Small intestine (tissue), 7 donors: Measurements from ENCODE around the gene SNRPA1. TPM values are rescaled to one million over a fixed set of nuclear protein-coding genes. Genes with fewer than 3 reads are reported as not detected.
"Not testable (repeated sequence)": the region's sequence is repeated elsewhere in the genome, so short reads cannot be mapped to it uniquely, and the experiment has no call there.

ENCODE experiments used
- DNase-seq, 2 donors: peaks; one replicate each; pipeline versions ENCODE4 v3.0.0 to v3.0.0-alpha.2; 2013
- FAIRE-seq: peaks from 2 replicates; lab custom pipeline; 2012; peaks lifted over from hg19 to GRCh38; lab: Jason Lieb, UNC
- H3K27ac ChIP-seq, 3 donors: one replicate each; pipeline ENCODE4 v1.5.1; 2013; ENCODE audit warnings: low read length in 2 of 3, mild to moderate bottlenecking in 2 of 3, control low read depth in 1 of 3, inconsistent platforms in 1 of 3, low read depth in 1 of 3, moderate library complexity in 1 of 3
- H3K27me3 ChIP-seq, 3 donors: one replicate each; pipeline ENCODE4 v1.6.1; 2013; ENCODE audit warnings: low read length in 3 of 3, inconsistent platforms in 1 of 3; ENCODE audit not compliant: control insufficient read depth in 3 of 3, insufficient read depth in 3 of 3
- H3K36me3 ChIP-seq, 3 donors: one replicate each; pipeline ENCODE4 v1.6.1; 2013; ENCODE audit warnings: low read length in 3 of 3, inconsistent platforms in 1 of 3, low read depth in 1 of 3, mild to moderate bottlenecking in 1 of 3, moderate library complexity in 1 of 3; ENCODE audit not compliant: control insufficient read depth in 3 of 3, insufficient read depth in 2 of 3
- H3K4me1 ChIP-seq, 3 donors: one replicate each; pipeline ENCODE4 v1.6.1; 2013; ENCODE audit warnings: low read length in 2 of 3, inconsistent platforms in 1 of 3, low read depth in 1 of 3, mild to moderate bottlenecking in 1 of 3, moderate library complexity in 1 of 3; ENCODE audit not compliant: control insufficient read depth in 3 of 3, insufficient read depth in 2 of 3
- H3K4me3 ChIP-seq, 3 donors: one replicate each; pipeline ENCODE4 v1.5.1; 2013; ENCODE audit warnings: low read length in 3 of 3, control low read depth in 1 of 3, inconsistent platforms in 1 of 3, low read depth in 1 of 3, mild to moderate bottlenecking in 1 of 3, moderate library complexity in 1 of 3
- H3K9me3 ChIP-seq, 2 donors: one replicate each; pipeline ENCODE4 v1.6.1; 2013; ENCODE audit warnings: low read depth in 1 of 2, low read length in 1 of 2; ENCODE audit not compliant: control insufficient read depth in 2 of 2, insufficient read depth in 1 of 2
- WGBS, 3 donors: extraction: QIAGEN DNeasy Blood & Tissue Kit; methylation state at CpG; one replicate each; pipeline ENCODE4 v1.1.7; 2013; 5-methylcytosine and 5-hydroxymethylcytosine counted together
- polyA plus RNA-seq, 4 donors: library from polyadenylated mRNA; stranded (reverse) in 3 of 4; unstranded in 1 of 4; fragments of 200-250 nt in 3 of 4; fragments of 120-200 nt in 1 of 4; gene quantifications; one replicate each; pipeline versions ENCODE4 v1.2.1 to v1.2.3, GENCODE V29; 2013
- donor health status: healthy with polysubstance abuse.
- donor health status: control.
- donor health status: control.
- donor health status: Bipolar disorder and iron deficiency.
- donor health status: healthy.

SNRPA1 gene
- polyA plus RNA-seq, 4 donors, result 62.3 to 82.7 (median 73.2) TPM

- DNase-seq, result peak in 1 of 2 donors; percentile 70
These were observed 636 bp upstream of the SNRPA1 start for GRCh38 chr15:101295607-101296161.

GRCh38 chr15:101293122-101293521 is 1.9 kb downstream of the SNRPA1 start:
- DNase-seq, result peak in 1 of 2 donors; percentile 24
- peak overlapping the region in 2 of 3 donors; percentile 71 to 85 for H3K4me3 ChIP-seq
- no peak for FAIRE-seq

More at GRCh38 chr15:101295607-101296161, 636 bp upstream of the SNRPA1 start:
- peak overlapping the region; percentile 71 to 87 (median 85) for H3K4me3 ChIP-seq
- H3K9me3 ChIP-seq, result no peaks in the 10 kb centered on the region
- WGBS, 3 donors, result 0 to 2% (median 1%) methylated on average over 20 of the region's 20 CpGs
- H3K4me1 ChIP-seq, result peaks cover 0 to 9% (median 6%) of the 10 kb centered on the region in 3 donors
- no peaks in the 10 kb centered on the region for H3K27me3 ChIP-seq
- no peak for FAIRE-seq
- H3K27ac ChIP-seq, result peak overlapping the region; percentile 88 to 99 (median 93)
- peaks cover 0 to 3% (median 0%) of the 10 kb centered on the region in 3 donors for H3K36me3 ChIP-seq

GRCh38 chr15:101288905-101289513 is 6.0 kb downstream of the SNRPA1 start:
- 63 to 76% (median 63%) methylated on average over 8 of the region's 8 CpGs for WGBS, 3 donors
- H3K4me3 ChIP-seq, result no peak overlapping the region
- FAIRE-seq (no peak), DNase-seq (peak; percentile 53 to 59)
- H3K27me3 ChIP-seq, result no peaks in the 10 kb centered on the region
- H3K4me1 ChIP-seq, result peaks cover 4 to 6% (median 4%) of the 10 kb centered on the region in 3 donors
- peaks cover 6 to 33% (median 14%) of the 10 kb centered on the region in 3 donors for H3K36me3 ChIP-seq
- no peaks in the 10 kb centered on the region for H3K9me3 ChIP-seq
- no peak overlapping the region for H3K27ac ChIP-seq

More at GRCh38 chr15:101293122-101293521, 1.9 kb downstream of the SNRPA1 start:
- Histone ChIP-seq H3K27ac (no peak overlapping the region), H3K27me3 (no peaks in the 10 kb centered on the region), H3K36me3 (peaks cover 0 to 16% (median 4%) of the 10 kb centered on the region in 3 donors), H3K9me3 (no peaks in the 10 kb centered on the region), H3K4me1 (peaks cover 4 to 9% (median 6%) of the 10 kb centered on the region in 3 donors)
- WGBS, 3 donors, result 55 to 67% (median 61%) methylated on average over 10 of the region's 10 CpGs

GRCh38 chr15:101287342-101287741 is 7.7 kb downstream of the SNRPA1 start:
- DNase-seq, H3K27ac ChIP-seq, H3K27me3 ChIP-seq, H3K9me3 ChIP-seq, H3K4me3 ChIP-seq, H3K4me1 ChIP-seq, FAIRE-seq: not testable (repeated sequence)
- H3K36me3 ChIP-seq, result peaks cover 6 to 44% (median 19%) of the 10 kb centered on the region in 3 donors
- WGBS, 3 donors, result 96 to 100% (median 98%) methylated on average over 6 of the region's 6 CpGs

GRCh38 chr15:101286471-101287114 is 8.5 kb downstream of the SNRPA1 start:
- WGBS, 3 donors, result 46 to 71% (median 57%) methylated on average over 9 of the region's 9 CpGs
- peaks cover 0 to 4% (median 0%) of the 10 kb centered on the region in 3 donors for H3K4me1 ChIP-seq
- peak; percentile 80 for FAIRE-seq
- peaks cover 6 to 44% (median 24%) of the 10 kb centered on the region in 3 donors for H3K36me3 ChIP-seq
- H3K4me3 ChIP-seq, result peak overlapping the region in 1 of 3 donors; percentile 11
- no peaks in the 10 kb centered on the region for H3K27me3 ChIP-seq
- DNase-seq, result peak; percentile 17 to 39
- no peaks in the 10 kb centered on the region for H3K9me3 ChIP-seq
- peak overlapping the region in 1 of 3 donors; percentile 68 for H3K27ac ChIP-seq

- Histone ChIP-seq H3K4me3 (no peak overlapping the region), H3K4me1 (peaks cover 0 to 16% (median 4%) of the 10 kb centered on the region in 3 donors), H3K9me3 (no peaks in the 10 kb centered on the region), H3K27ac (no peak overlapping the region), H3K27me3 (no peaks in the 10 kb centered on the region), H3K36me3 (peaks cover 6 to 39% (median 25%) of the 10 kb centered on the region in 3 donors)
- DNase-seq (no peak), FAIRE-seq (no peak)
- WGBS, 3 donors, result 83 to 85% (median 84%) methylated on average over 6 of the region's 6 CpGs
These were observed 11.1 kb downstream of the SNRPA1 start for GRCh38 chr15:101283931-101284330.

- 20 to 65% (median 34%) methylated on average over 2 of the region's 2 CpGs for WGBS, 3 donors
- DNase-seq (peak; percentile 90 to 97), FAIRE-seq (no peak)
- Histone ChIP-seq H3K27ac (peak overlapping the region; percentile 49 to 88 (median 86)), H3K4me1 (peaks cover 3 to 28% (median 8%) of the 10 kb centered on the region in 3 donors), H3K36me3 (peaks cover 4 to 32% (median 19%) of the 10 kb centered on the region in 3 donors), H3K27me3 (no peaks in the 10 kb centered on the region), H3K4me3 (no peak overlapping the region), H3K9me3 (no peaks in the 10 kb centered on the region)
These were observed 15.0 kb downstream of the SNRPA1 start for GRCh38 chr15:101280007-101280406.

GRCh38 chr15:101277943-101278564 is 17.0 kb downstream of the SNRPA1 start:
- peaks cover 12 to 30% (median 22%) of the 10 kb centered on the region in 3 donors for H3K36me3 ChIP-seq
- H3K27ac ChIP-seq, result peak overlapping the region; percentile 63 to 98 (median 73)
- H3K4me3 ChIP-seq, result peak overlapping the region in 2 of 3 donors; percentile 29 to 35
- 85 to 88% (median 87%) methylated on average over 12 of the region's 12 CpGs for WGBS, 3 donors
- FAIRE-seq, result no peak
- H3K4me1 ChIP-seq, result peaks cover 3 to 28% (median 8%) of the 10 kb centered on the region in 3 donors
- peak in 1 of 2 donors; percentile 39 for DNase-seq
- H3K9me3 ChIP-seq, result no peaks in the 10 kb centered on the region
- H3K27me3 ChIP-seq, result no peaks in the 10 kb centered on the region
